Measurements from ENCODE around the gene DCAF4L1.

The DCAF4L1 gene

DNA sequence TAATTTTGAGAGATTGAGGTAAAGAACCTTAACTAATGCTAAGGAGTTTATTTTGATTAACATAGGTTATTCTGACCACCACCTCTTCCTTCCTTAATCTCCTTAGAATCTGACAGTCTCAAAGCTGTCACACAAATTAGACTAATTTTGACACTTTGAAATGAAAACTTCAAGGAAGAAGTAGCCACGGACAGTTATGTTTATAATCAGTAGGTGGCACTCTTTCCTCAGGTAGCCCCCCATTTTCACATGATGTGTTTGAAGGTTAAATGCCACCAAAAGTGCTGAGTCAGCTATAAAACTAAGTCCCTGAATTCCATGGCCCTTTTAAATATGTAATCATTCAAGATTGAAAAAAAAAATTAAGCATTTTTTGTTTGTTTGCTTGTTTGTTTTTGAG is 23.9 kb upstream of the DCAF4L1 start:
- ChIA-PET POLR2A (interaction anchor here (0.7 kb wide), 1 partner anchor 11 kb away, joined by 3 read pairs; no protein-coding TSS in a partner anchor), CTCF (interaction anchor here (0.6 to 1.7 kb wide), 7 partner anchors 9 to 728 kb away, joined by 3 to 13 read pairs (median 3); no protein-coding TSS in a partner anchor)
- Histone ChIP-seq H3K9me3 (ENCODE audit: control insufficient read depth, insufficient read depth, low read depth, low read length) (no peaks in the 10 kb centered on the region), H3K36me3 (ENCODE audit: control insufficient read depth in 2 of 2, insufficient read depth in 1 of 2, low read length in 2 of 2) (peaks cover 5 to 24% of the 10 kb centered on the region in 2 experiments; a peak in 2 of 3 replicates), H3K27ac (ENCODE audit: extremely low read depth, low read depth, low read length) (no peak overlapping the region), H3K4me3 (ENCODE audit: low read depth, low read length) (no peak overlapping the region), H3K4me1 (ENCODE audit: control insufficient read depth, insufficient read depth, low read length) (no peaks in the 10 kb centered on the region)
- no peak for TF ChIP-seq RBAK (tag by site-specific recombination; IDR thresholded peaks at IDR 0.05)
- TF ChIP-seq ZNF654 (tag by site-specific recombination; IDR thresholded peaks at IDR 0.05; ENCODE audit: low read depth): peak; percentile 58
- no peak for TF ChIP-seq IKZF3 (tag by site-specific recombination; IDR thresholded peaks at IDR 0.05)
- TF ChIP-seq, protein P1, sequence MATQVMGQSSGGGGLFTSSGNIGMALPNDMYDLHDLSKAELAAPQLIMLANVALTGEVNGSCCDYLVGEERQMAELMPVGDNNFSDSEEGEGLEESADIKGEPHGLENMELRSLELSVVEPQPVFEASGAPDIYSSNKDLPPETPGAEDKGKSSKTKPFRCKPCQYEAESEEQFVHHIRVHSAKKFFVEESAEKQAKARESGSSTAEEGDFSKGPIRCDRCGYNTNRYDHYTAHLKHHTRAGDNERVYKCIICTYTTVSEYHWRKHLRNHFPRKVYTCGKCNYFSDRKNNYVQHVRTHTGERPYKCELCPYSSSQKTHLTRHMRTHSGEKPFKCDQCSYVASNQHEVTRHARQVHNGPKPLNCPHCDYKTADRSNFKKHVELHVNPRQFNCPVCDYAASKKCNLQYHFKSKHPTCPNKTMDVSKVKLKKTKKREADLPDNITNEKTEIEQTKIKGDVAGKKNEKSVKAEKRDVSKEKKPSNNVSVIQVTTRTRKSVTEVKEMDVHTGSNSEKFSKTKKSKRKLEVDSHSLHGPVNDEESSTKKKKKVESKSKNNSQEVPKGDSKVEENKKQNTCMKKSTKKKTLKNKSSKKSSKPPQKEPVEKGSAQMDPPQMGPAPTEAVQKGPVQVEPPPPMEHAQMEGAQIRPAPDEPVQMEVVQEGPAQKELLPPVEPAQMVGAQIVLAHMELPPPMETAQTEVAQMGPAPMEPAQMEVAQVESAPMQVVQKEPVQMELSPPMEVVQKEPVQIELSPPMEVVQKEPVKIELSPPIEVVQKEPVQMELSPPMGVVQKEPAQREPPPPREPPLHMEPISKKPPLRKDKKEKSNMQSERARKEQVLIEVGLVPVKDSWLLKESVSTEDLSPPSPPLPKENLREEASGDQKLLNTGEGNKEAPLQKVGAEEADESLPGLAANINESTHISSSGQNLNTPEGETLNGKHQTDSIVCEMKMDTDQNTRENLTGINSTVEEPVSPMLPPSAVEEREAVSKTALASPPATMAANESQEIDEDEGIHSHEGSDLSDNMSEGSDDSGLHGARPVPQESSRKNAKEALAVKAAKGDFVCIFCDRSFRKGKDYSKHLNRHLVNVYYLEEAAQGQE (tag by site-specific recombination; IDR thresholded peaks at IDR 0.05): no peak

GRCh38 chr4:41963105-41963504 is 18.5 kb upstream of the DCAF4L1 start:
- no peaks in the 10 kb centered on the region for H3K4me1 ChIP-seq (ENCODE audit: control insufficient read depth, insufficient read depth, low read length)
- H3K9me3 ChIP-seq (ENCODE audit: control insufficient read depth, insufficient read depth, low read depth, low read length): no peaks in the 10 kb centered on the region
- TF ChIP-seq, protein P2, sequence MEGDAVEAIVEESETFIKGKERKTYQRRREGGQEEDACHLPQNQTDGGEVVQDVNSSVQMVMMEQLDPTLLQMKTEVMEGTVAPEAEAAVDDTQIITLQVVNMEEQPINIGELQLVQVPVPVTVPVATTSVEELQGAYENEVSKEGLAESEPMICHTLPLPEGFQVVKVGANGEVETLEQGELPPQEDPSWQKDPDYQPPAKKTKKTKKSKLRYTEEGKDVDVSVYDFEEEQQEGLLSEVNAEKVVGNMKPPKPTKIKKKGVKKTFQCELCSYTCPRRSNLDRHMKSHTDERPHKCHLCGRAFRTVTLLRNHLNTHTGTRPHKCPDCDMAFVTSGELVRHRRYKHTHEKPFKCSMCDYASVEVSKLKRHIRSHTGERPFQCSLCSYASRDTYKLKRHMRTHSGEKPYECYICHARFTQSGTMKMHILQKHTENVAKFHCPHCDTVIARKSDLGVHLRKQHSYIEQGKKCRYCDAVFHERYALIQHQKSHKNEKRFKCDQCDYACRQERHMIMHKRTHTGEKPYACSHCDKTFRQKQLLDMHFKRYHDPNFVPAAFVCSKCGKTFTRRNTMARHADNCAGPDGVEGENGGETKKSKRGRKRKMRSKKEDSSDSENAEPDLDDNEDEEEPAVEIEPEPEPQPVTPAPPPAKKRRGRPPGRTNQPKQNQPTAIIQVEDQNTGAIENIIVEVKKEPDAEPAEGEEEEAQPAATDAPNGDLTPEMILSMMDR (tag by site-specific recombination; IDR thresholded peaks at IDR 0.05): no peak
- TF ChIP-seq ZIC2 (tag by site-specific recombination; IDR thresholded peaks at IDR 0.05): no peak
- no peak for TF ChIP-seq BCL11B (tag by site-specific recombination; IDR thresholded peaks at IDR 0.05; ENCODE audit: low read depth)
- TF ChIP-seq ZSCAN23 (tag by site-specific recombination; IDR thresholded peaks at IDR 0.05): no peak
- TF ChIP-seq ZNF16 (tag by site-specific recombination; IDR thresholded peaks at IDR 0.05; ENCODE audit: low read depth): no peak
- TF ChIP-seq BCL11A (tag by site-specific recombination; IDR thresholded peaks at IDR 0.05; ENCODE audit: low read depth): no peak
- no peak for TF ChIP-seq ZNF707 (tag by site-specific recombination; IDR thresholded peaks at IDR 0.05)
- TF ChIP-seq ZNF692 (tag by site-specific recombination; IDR thresholded peaks at IDR 0.05): no peak
- no peak for TF ChIP-seq SCRT1 (tag by site-specific recombination; IDR thresholded peaks at IDR 0.05; ENCODE audit: borderline replicate concordance)
- no peak for TF ChIP-seq ZNF416 (tag by site-specific recombination; IDR thresholded peaks at IDR 0.05)
- no peak for TF ChIP-seq ZNF776 (tag by site-specific recombination; IDR thresholded peaks at IDR 0.05; ENCODE audit: borderline replicate concordance)
- no peak for TF ChIP-seq ZNF629 (tag by site-specific recombination; IDR thresholded peaks at IDR 0.05)
- no peak for TF ChIP-seq SETDB1 (IDR thresholded peaks at IDR 0.05; ENCODE audit: insufficient read length, low read length)
- TF ChIP-seq SP3 (tag by site-specific recombination; IDR thresholded peaks at IDR 0.05): no peak
- TF ChIP-seq, protein P3, sequence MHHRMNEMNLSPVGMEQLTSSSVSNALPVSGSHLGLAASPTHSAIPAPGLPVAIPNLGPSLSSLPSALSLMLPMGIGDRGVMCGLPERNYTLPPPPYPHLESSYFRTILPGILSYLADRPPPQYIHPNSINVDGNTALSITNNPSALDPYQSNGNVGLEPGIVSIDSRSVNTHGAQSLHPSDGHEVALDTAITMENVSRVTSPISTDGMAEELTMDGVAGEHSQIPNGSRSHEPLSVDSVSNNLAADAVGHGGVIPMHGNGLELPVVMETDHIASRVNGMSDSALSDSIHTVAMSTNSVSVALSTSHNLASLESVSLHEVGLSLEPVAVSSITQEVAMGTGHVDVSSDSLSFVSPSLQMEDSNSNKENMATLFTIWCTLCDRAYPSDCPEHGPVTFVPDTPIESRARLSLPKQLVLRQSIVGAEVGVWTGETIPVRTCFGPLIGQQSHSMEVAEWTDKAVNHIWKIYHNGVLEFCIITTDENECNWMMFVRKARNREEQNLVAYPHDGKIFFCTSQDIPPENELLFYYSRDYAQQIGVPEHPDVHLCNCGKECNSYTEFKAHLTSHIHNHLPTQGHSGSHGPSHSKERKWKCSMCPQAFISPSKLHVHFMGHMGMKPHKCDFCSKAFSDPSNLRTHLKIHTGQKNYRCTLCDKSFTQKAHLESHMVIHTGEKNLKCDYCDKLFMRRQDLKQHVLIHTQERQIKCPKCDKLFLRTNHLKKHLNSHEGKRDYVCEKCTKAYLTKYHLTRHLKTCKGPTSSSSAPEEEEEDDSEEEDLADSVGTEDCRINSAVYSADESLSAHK (tag by site-specific recombination; IDR thresholded peaks at IDR 0.05): no peak
- TF ChIP-seq ZNF510 (tag by site-specific recombination; IDR thresholded peaks at IDR 0.05; ENCODE audit: insufficient replicate concordance): no peak
- no peak for TF ChIP-seq ZBTB6 (tag by site-specific recombination; IDR thresholded peaks at IDR 0.05)
- TF ChIP-seq ZFP41 (tag by site-specific recombination; IDR thresholded peaks at IDR 0.05; ENCODE audit: borderline replicate concordance): no peak
- no peak for TF ChIP-seq RBAK (tag by site-specific recombination; IDR thresholded peaks at IDR 0.05)
- POLR2A ChIA-PET: no interaction called here
- H3K27ac ChIP-seq (ENCODE audit: extremely low read depth, low read depth, low read length): no peak overlapping the region
- H3K36me3 ChIP-seq (ENCODE audit: control insufficient read depth in 2 of 2, insufficient read depth in 1 of 2, low read length in 2 of 2): no peaks in the 10 kb centered on the region
- CTCF ChIA-PET: interaction anchor here (0.7 to 1.1 kb wide), 3 partner anchors 21 to 270 kb away, joined by 3 to 4 read pairs (median 3); no protein-coding TSS in a partner anchor
- H3K4me3 ChIP-seq (ENCODE audit: low read depth, low read length): no peak overlapping the region
